Colon (tissue), 2 donors: ENCODE measurements around the gene SLC13A3.

Experiments
- FAIRE-seq: peaks from 2 replicates; lab custom pipeline; 2012; peaks lifted over from hg19 to GRCh38; lab: Jason Lieb, UNC
- donor health status: control.
- donor health status: control.

Gene SLC13A3

GRCh38 chr20:46520976-46521579, 130.2 kb downstream of the SLC13A3 start:
- FAIRE-seq = no peak

- FAIRE-seq = no peak
Measured at GRCh38 chr20:46520540-46520939, 130.7 kb downstream of the SLC13A3 start.

GRCh38 chr20:46519471-46520068, 131.7 kb downstream of the SLC13A3 start:
- FAIRE-seq = no peak

GRCh38 chr20:46512943-46513844, 138.1 kb downstream of the SLC13A3 start, which contains the start of gene ZNF334:
Gene ZNF334 (minus strand): TSS chr20:46513559. CDS start chr20:46512102, 1,457 bp downstream.
- FAIRE-seq = no peak

GRCh38 chr20:46509523-46509922, 141.7 kb downstream of the SLC13A3 start:
- FAIRE-seq = no peak
